ENCODE results near the gene PAPOLA.

Gene PAPOLA

DNA sequence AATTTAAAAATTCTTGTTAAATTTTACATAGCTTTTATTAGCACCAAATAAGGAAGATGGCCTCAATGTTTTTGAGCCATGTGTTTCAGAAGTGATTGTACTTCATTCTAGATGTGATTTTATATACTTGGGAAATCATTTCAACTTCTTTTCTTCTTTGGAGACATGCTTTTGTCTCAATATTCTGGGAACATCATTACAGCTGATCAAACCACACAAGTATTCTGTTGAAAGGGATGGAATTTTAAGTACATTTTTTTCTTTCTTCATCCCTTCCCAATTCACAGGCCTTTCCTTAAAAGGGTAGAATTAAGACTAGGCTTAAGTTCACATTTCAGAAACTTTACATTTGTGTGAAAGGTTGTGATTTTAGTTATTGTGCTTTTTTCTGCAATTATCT, 66.4 kb downstream of the PAPOLA start:
- no peak overlapping the region for H3K4me3 ChIP-seq (ENCODE audit: control insufficient read depth, low read depth, low read length)
- TF ChIP-seq CTCF (conservative IDR thresholded peaks at IDR 0.05; ENCODE audit: control insufficient read depth, insufficient read depth, low read depth, low read length): no peak
- no peak for DNase-seq (ENCODE audit: low read depth)

- no peak for DNase-seq (ENCODE audit: low read depth)
- no peak overlapping the region for H3K4me3 ChIP-seq (ENCODE audit: control insufficient read depth, low read depth, low read length)
- no peak for TF ChIP-seq CTCF (conservative IDR thresholded peaks at IDR 0.05; ENCODE audit: control insufficient read depth, insufficient read depth, low read depth, low read length)
Measured at GRCh38 chr14:96571311-96571710, 69.1 kb downstream of the PAPOLA start.

DNA sequence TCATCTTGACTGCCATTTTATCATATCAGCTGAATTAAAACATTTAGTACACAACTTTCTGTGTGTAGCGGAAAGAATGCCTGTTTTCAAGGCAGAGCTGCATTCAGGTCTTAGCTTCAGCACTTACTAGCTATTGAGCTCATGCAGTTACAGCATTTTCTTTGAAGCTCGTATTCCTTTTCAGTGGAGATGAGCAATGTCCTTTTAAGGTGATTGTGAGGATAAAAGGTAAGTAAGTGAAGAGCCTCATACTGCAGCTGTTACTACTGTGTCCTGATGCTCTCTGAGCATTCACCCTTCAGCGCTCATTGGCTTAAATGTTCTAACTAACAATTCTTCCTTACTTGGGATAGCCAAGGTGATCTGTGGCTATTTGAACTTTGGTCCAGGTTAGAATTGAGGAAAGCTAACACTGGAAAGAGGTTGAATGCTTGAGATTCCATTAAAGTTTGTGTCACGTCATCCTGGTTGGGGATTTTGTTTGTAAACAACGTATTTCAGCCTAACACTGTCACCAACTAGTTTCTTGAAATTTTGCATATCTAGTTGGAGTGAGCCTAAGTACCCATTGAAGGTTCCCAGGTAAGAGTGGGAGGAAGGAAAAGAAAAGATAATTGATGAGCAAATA, 71.4 kb downstream of the PAPOLA start:
- no peak overlapping the region for H3K4me3 ChIP-seq (ENCODE audit: control insufficient read depth, low read depth, low read length)
- no peak for DNase-seq (ENCODE audit: low read depth)
- TF ChIP-seq CTCF (conservative IDR thresholded peaks at IDR 0.05; ENCODE audit: control insufficient read depth, insufficient read depth, low read depth, low read length): no peak

DNA sequence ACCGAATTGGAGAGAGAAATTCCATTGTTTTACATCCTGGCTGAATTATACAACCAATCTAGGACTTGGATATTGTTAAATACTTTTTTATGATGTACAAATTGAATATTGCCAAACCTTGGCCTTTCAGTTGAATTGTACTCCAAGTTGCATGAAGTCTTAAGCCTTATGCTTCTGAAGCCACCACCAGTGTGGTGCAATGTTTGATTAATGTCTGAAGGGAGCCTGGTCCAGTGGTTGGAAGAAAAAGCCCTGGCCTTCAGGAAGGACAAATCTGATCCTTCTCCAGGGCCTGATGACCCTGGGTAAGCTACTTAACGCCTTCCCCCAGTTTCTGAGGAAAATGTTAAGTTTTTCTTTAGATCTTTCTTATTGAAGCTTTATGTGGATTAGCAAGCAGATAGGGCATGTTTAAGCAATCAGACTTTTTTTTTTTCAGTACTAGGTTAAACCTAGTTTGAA, 72.0 kb downstream of the PAPOLA start:
- DNase-seq (ENCODE audit: low read depth): no peak
- TF ChIP-seq CTCF (conservative IDR thresholded peaks at IDR 0.05; ENCODE audit: control insufficient read depth, insufficient read depth, low read depth, low read length): no peak
- no peak overlapping the region for H3K4me3 ChIP-seq (ENCODE audit: control insufficient read depth, low read depth, low read length)

DNA sequence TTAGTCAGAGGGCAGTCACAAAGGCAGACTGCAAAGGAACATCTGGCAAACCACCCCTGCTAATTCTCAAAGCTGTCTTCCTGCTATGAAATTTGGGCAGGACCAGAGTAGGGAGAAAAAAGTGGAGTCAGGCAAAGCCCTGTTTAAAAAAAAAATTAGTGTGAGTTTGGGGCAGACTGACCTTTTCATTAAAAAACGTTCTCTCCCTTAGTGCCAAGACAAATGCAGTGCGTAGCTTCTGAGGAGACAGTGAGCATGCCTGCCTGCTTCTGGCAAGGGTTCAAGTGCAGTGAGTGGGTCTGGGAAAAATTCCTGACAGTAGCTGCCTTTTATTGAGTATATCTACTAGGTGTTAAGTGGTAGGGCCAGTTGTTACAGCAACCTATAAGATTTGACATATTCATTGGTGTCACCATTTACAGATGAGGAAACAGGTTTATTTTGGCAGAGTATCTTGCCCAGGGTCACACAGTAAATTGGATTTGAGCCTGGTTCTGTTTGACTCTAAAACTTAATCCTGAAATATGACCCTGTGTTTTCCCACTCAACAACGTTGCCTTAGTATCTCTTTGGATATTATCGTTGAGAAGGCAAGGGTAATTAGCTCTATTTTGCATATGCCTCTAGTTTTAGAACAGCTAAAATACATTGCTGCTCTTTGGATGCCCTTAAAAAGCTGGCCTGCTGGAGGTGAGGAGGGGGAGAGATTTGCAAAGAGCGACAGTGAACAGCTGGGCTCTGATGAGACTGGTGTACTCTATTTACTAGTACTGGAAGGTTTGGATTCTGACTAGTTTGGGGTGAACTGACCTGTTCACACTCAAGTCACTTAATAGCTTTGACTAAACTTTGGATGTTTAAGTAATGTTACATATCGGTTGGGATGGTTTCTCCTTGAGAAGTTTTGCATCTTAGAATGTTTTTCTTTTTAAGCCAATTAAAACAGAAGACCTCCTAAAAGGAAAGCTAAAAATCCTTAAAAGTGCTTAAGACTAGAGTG, 72.8 kb downstream of the PAPOLA start:
- TF ChIP-seq CTCF (conservative IDR thresholded peaks at IDR 0.05; ENCODE audit: control insufficient read depth, insufficient read depth, low read depth, low read length): no peak
- DNase-seq (ENCODE audit: low read depth): peak; percentile 91
- no peak overlapping the region for H3K4me3 ChIP-seq (ENCODE audit: control insufficient read depth, low read depth, low read length)

DNA sequence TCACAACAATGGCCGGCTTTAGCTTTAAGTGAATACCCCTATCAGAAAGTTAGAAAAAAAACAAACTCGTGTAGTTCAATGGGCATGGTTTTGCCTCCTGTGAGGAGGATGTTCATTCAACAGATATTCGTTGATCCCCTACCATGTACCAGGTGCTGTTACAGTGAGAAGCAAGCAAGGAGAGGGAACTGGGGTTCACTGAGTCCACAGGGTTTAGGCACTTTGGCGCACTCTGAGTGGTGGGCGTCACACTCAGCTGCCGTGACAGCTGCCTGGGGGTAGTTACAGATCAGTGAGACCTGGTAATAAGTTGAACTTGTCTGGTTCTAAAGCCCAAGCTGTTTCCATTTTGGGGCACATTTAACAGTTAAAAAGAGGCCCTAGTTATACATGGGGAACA, 74.2 kb downstream of the PAPOLA start:
- H3K4me3 ChIP-seq (ENCODE audit: control insufficient read depth, low read depth, low read length): no peak overlapping the region

More for the DNA sequence above, 74.2 kb downstream of the PAPOLA start:
- no peak for TF ChIP-seq CTCF (conservative IDR thresholded peaks at IDR 0.05; ENCODE audit: control insufficient read depth, insufficient read depth, low read depth, low read length)
- no peak for DNase-seq (ENCODE audit: low read depth)

Measured in fibroblast of mammary gland (primary cell).